Measurements from ENCODE around the gene SFI1. TPM values are rescaled to one million over a fixed set of nuclear protein-coding genes. Genes with fewer than 3 reads are reported as not detected.

The SFI1 gene
- total and polyA plus RNA-seq, 2 of the 4 experiments (the other 2 are of a cell fraction): 9.9 to 12.0 TPM

DNA sequence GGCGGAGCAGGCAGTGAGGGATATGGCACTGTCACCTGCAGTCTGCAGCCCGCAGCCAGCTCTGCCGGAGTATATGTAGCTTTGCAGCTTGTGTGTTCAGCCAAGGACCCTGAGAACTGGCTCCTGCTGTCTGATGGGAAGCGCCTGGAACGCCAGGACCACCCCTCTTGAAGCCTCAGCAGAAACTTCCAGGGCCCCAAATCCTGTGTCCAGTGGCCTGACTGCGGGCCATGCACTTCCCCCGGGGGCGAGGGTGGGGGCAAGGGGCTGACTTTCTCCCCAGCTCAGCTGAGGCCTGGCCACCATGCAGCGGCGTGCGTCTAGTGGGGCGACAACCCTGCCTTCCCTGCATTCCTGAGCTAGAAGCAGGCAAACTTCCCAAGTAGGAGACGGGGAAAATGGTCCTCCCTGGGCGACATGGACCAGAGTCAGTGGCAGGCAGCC lies 133.4 kb downstream of the SFI1 start:
- no TSS peak for BruUV-seq (replicated peaks)
- Histone ChIP-seq H3K79me1 (ENCODE audit: low read depth in 1 of 2, low read length in 2 of 2) (peaks cover 41 to 90% of the 10 kb centered on the region in 2 experiments), H4K20me1 (ENCODE audit: insufficient read depth, low read length) (peaks cover 75% of the 10 kb centered on the region), H2AK5ac (ENCODE audit: low read depth, low read length) (peak overlapping the region; percentile 77), H2BK120ac (ENCODE audit: low read depth, low read length) (no peak overlapping the region), H2BK15ac (ENCODE audit: low read depth, low read length) (no peak overlapping the region), H3K27me3 (ENCODE audit: control insufficient read depth, insufficient read depth, low read length) (no peaks in the 10 kb centered on the region), H3K18ac (ENCODE audit: low read depth, low read length) (no peak overlapping the region), H3K9ac (ENCODE audit: low read depth, low read length) (peak overlapping the region; percentile 82), H3K4ac (ENCODE audit: low read depth, low read length) (peak overlapping the region; percentile 67), H3K4me3 (ENCODE audit: insufficient read depth, low read depth, low read length) (peak overlapping the region; percentile 69), H3K27ac (ENCODE audit: insufficient read depth, low read length) (peak overlapping the region; percentile 78), H4K5ac (ENCODE audit: low read depth, low read length) (no peak overlapping the region), H2AK9ac (replicated peaks; ENCODE audit: low read depth, low read length, poor library complexity) (peak overlapping the region; percentile 94), H2BK5ac (ENCODE audit: low read depth, low read length, poor library complexity, severe bottlenecking) (peak overlapping the region; percentile 40), H3K9me1 (ENCODE audit: insufficient read depth, low read length) (peaks cover 29% of the 10 kb centered on the region), H3K23ac (ENCODE audit: low read depth, low read length) (peak overlapping the region; percentile 76), H2BK20ac (ENCODE audit: low read depth, low read length) (no peak overlapping the region), H3K14ac (replicated peaks; ENCODE audit: low read depth, low read length) (peak overlapping the region; percentile 78), H4K91ac (ENCODE audit: insufficient read depth, low read depth, low read length) (peak overlapping the region; percentile 15; the same call in 1 of the 2 replicates), H3K4me1 (ENCODE audit: control insufficient read depth, insufficient read depth, low read length) (peaks cover 27% of the 10 kb centered on the region), H4K8ac (ENCODE audit: low read depth in 2 of 2, low read length in 2 of 2) (peak overlapping the region; percentile 54 to 55; a peak in 3 of 4 replicates), H3K9me3 (ENCODE audit: control insufficient read depth, insufficient read depth, low read length) (no peaks in the 10 kb centered on the region), H3K36me3 (ENCODE audit: control insufficient read depth, insufficient read depth, low read length) (peaks cover 13% of the 10 kb centered on the region), H3K56ac (ENCODE audit: extremely low read depth, insufficient read depth, low read length) (peak overlapping the region; percentile 35; the same call in 1 of the 2 replicates), H2AFZ (replicated peaks; ENCODE audit: low read length, poor library complexity) (peak overlapping the region; percentile 93), H3K4me2 (ENCODE audit: low read depth, low read length) (peak overlapping the region; percentile 89)
- ChIA-PET CTCF (interaction anchor here (0.8 to 1.0 kb wide), 2 partner anchors 49 to 100 kb away, joined by 3 read pairs; no protein-coding TSS in a partner anchor), POLR2A (ENCODE audit: unreplicated experiment) (no interaction called here)
- ATAC-seq (ENCODE audit: low read depth) (no peak; the same call in 1 of the 2 replicates), DNase-seq (no peak)
- 23% methylated on average over 9 of the region's 14 CpGs; no CpG with 5 or more reads in 1 of the 2 experiments for WGBS, 2 experiments (ENCODE audit: extremely low coverage in 2 of 2, insufficient read length in 1 of 2)
- in situ Hi-C loops (cut with MboI; ENCODE audit: low sequenced_read_pairs) (loop anchor here (5.0 kb wide), 1 partner anchor 72 kb away; no protein-coding TSS in a partner anchor), intact Hi-C loops (cut with micrococcal nuclease) (loop anchor here (1.0 to 5.0 kb wide), 2 partner anchors 68 to 282 kb away; partner anchors contain the start of gene PATZ1), dilution Hi-C loops (cut with HindIII; ENCODE audit: low sequenced_read_pairs, unreplicated experiment) (no loop called here)
- no peak for TF ChIP-seq POLR2A (IDR thresholded peaks at IDR 0.05; ENCODE audit: low read depth, low read length)
- no peak for TF ChIP-seq MAZ (IDR thresholded peaks at IDR 0.05; ENCODE audit: borderline replicate concordance, low read depth, low read length)
- TF ChIP-seq, protein P1, sequence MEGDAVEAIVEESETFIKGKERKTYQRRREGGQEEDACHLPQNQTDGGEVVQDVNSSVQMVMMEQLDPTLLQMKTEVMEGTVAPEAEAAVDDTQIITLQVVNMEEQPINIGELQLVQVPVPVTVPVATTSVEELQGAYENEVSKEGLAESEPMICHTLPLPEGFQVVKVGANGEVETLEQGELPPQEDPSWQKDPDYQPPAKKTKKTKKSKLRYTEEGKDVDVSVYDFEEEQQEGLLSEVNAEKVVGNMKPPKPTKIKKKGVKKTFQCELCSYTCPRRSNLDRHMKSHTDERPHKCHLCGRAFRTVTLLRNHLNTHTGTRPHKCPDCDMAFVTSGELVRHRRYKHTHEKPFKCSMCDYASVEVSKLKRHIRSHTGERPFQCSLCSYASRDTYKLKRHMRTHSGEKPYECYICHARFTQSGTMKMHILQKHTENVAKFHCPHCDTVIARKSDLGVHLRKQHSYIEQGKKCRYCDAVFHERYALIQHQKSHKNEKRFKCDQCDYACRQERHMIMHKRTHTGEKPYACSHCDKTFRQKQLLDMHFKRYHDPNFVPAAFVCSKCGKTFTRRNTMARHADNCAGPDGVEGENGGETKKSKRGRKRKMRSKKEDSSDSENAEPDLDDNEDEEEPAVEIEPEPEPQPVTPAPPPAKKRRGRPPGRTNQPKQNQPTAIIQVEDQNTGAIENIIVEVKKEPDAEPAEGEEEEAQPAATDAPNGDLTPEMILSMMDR (conservative IDR thresholded peaks at IDR 0.05; ENCODE audit: low read depth, low read length): no peak
- no peak for TF ChIP-seq SMC3 (IDR thresholded peaks at IDR 0.05; ENCODE audit: low read depth, low read length)
- no peak for TF ChIP-seq FOS (IDR thresholded peaks at IDR 0.05; ENCODE audit: low read depth, low read length)
- TF ChIP-seq NFE2L2 (IDR thresholded peaks at IDR 0.05; ENCODE audit: low read depth, low read length): no peak
- TF ChIP-seq CEBPB (IDR thresholded peaks at IDR 0.05; ENCODE audit: low read depth, low read length): no peak

All from IMR-90 (cell line).